K562 (cell line): ENCODE measurements around the gene ANKRD13B.

ENCODE experiments used
- ESRRA ChIP-seq: fragments of 450-650 bp; IDR thresholded peaks from 2 replicates; pipeline ENCODE4 v1.6.1; 2014; ENCODE audit warnings: low read depth, mild to moderate bottlenecking, moderate library complexity, borderline replicate concordance
- NR1H2 ChIP-seq: sonication (generic); formaldehyde crosslinking; IDR thresholded peaks from 2 replicates; pipeline ENCODE4 v1.4.0; 2020; ENCODE audit warnings: mild to moderate bottlenecking, missing genetic modification reagents
- ZFP36 ChIP-seq: fragments of 150-350 bp; IDR thresholded peaks from 2 replicates; pipeline ENCODE4 v1.6.1; 2018; ENCODE audit warnings: low read length, low read depth; ENCODE audit not compliant: partially characterized antibody
- ZNF395 ChIP-seq: fragments of 200-800 bp; sonication (Bioruptor generic); IDR thresholded peaks from 2 replicates; pipeline ENCODE4 v1.6.1; 2017; ENCODE audit warnings: missing genetic modification characterization, missing compliant biosample characterization
- ZNF785 ChIP-seq: fragments of 250-450 bp; sonication (Bioruptor Pico); IDR thresholded peaks from 2 replicates; pipeline ENCODE4 v1.4.0; 2020; ENCODE audit warnings: mild to moderate bottlenecking

GRCh38 chr17:29607557-29608195 is 14.7 kb downstream of the ANKRD13B start:
- TF ChIP-seq ESRRA (no peak), ZNF395 (no peak), ZFP36 (no peak), ZNF785 (CRISPR knock-in tag) (no peak), NR1H2 (no peak)
